Small intestine (tissue), 7 donors: ENCODE results near the gene COMMD10. TPM values are rescaled to one million over a fixed set of nuclear protein-coding genes. Genes with fewer than 3 reads are reported as not detected.

Source experiments
- DNase-seq, 2 donors: peaks; one replicate each; pipeline versions ENCODE4 v3.0.0 to v3.0.0-alpha.2; 2013
- FAIRE-seq: peaks from 2 replicates; lab custom pipeline; 2012; peaks lifted over from hg19 to GRCh38; lab: Jason Lieb, UNC
- H3K27ac ChIP-seq, 3 donors: one replicate each; pipeline ENCODE4 v1.5.1; 2013; ENCODE audit warnings: low read length in 2 of 3, mild to moderate bottlenecking in 2 of 3, control low read depth in 1 of 3, inconsistent platforms in 1 of 3, low read depth in 1 of 3, moderate library complexity in 1 of 3
- H3K27me3 ChIP-seq, 3 donors: one replicate each; pipeline ENCODE4 v1.6.1; 2013; ENCODE audit warnings: low read length in 3 of 3, inconsistent platforms in 1 of 3; ENCODE audit not compliant: control insufficient read depth in 3 of 3, insufficient read depth in 3 of 3
- H3K36me3 ChIP-seq, 3 donors: one replicate each; pipeline ENCODE4 v1.6.1; 2013; ENCODE audit warnings: low read length in 3 of 3, inconsistent platforms in 1 of 3, low read depth in 1 of 3, mild to moderate bottlenecking in 1 of 3, moderate library complexity in 1 of 3; ENCODE audit not compliant: control insufficient read depth in 3 of 3, insufficient read depth in 2 of 3
- H3K4me1 ChIP-seq, 3 donors: one replicate each; pipeline ENCODE4 v1.6.1; 2013; ENCODE audit warnings: low read length in 2 of 3, inconsistent platforms in 1 of 3, low read depth in 1 of 3, mild to moderate bottlenecking in 1 of 3, moderate library complexity in 1 of 3; ENCODE audit not compliant: control insufficient read depth in 3 of 3, insufficient read depth in 2 of 3
- H3K4me3 ChIP-seq, 3 donors: one replicate each; pipeline ENCODE4 v1.5.1; 2013; ENCODE audit warnings: low read length in 3 of 3, control low read depth in 1 of 3, inconsistent platforms in 1 of 3, low read depth in 1 of 3, mild to moderate bottlenecking in 1 of 3, moderate library complexity in 1 of 3
- H3K9me3 ChIP-seq, 2 donors: one replicate each; pipeline ENCODE4 v1.6.1; 2013; ENCODE audit warnings: low read depth in 1 of 2, low read length in 1 of 2; ENCODE audit not compliant: control insufficient read depth in 2 of 2, insufficient read depth in 1 of 2
- WGBS, 3 donors: extraction: QIAGEN DNeasy Blood & Tissue Kit; methylation state at CpG; one replicate each; pipeline ENCODE4 v1.1.7; 2013; 5-methylcytosine and 5-hydroxymethylcytosine counted together
- polyA plus RNA-seq, 4 donors: library from polyadenylated mRNA; stranded (reverse) in 3 of 4; unstranded in 1 of 4; fragments of 200-250 nt in 3 of 4; fragments of 120-200 nt in 1 of 4; gene quantifications; one replicate each; pipeline versions ENCODE4 v1.2.1 to v1.2.3, GENCODE V29; 2013
- donor health status: healthy with polysubstance abuse.
- donor health status: control.
- donor health status: control.
- donor health status: Bipolar disorder and iron deficiency.
- donor health status: healthy.

Gene COMMD10
- polyA plus RNA-seq, 4 donors = 19.7 to 70.3 (median 23.2) TPM

- Histone ChIP-seq H3K27ac (no peak overlapping the region), H3K27me3 (no peaks in the 10 kb centered on the region), H3K4me1 (no peaks in the 10 kb centered on the region), H3K9me3 (peaks cover 0 to 12% of the 10 kb centered on the region in 2 donors), H3K36me3 (no peaks in the 10 kb centered on the region), H3K4me3 (no peak overlapping the region)
- no peak for FAIRE-seq
- WGBS, 3 donors = 77 to 91% (median 89%) methylated on average over 5 of the region's 5 CpGs
- DNase-seq = no peak
Measured at GRCh38 chr5:116272281-116272941, 187.6 kb downstream of the COMMD10 start.

- Histone ChIP-seq H3K9me3 (peaks cover 0 to 12% of the 10 kb centered on the region in 2 donors), H3K27ac (no peak overlapping the region), H3K4me3 (no peak overlapping the region), H3K27me3 (no peaks in the 10 kb centered on the region), H3K36me3 (no peaks in the 10 kb centered on the region), H3K4me1 (no peaks in the 10 kb centered on the region)
- DNase-seq (no peak), FAIRE-seq (peak; percentile 61)
- WGBS, 3 donors = 27 to 32% (median 28%) methylated on average over 1 of the region's 1 CpG
Measured at GRCh38 chr5:116273448-116274242, 188.8 kb downstream of the COMMD10 start.

- FAIRE-seq (no peak), DNase-seq (no peak)
- no peaks in the 10 kb centered on the region for H3K4me1 ChIP-seq
- H3K27ac ChIP-seq = no peak overlapping the region
- no peak overlapping the region for H3K4me3 ChIP-seq
- peaks cover 0 to 12% of the 10 kb centered on the region in 2 donors for H3K9me3 ChIP-seq
- no peaks in the 10 kb centered on the region for H3K36me3 ChIP-seq
- no peaks in the 10 kb centered on the region for H3K27me3 ChIP-seq
- 88 to 100% (median 89%) methylated on average over 1 of the region's 1 CpG for WGBS, 3 donors
Measured at GRCh38 chr5:116274251-116274650, 189.4 kb downstream of the COMMD10 start.

- WGBS, 3 donors = 93 to 97% (median 96%) methylated on average over 3 of the region's 3 CpGs
- H3K27ac ChIP-seq = no peak overlapping the region
- no peak for FAIRE-seq
Measured at GRCh38 chr5:116275282-116275681, 190.5 kb downstream of the COMMD10 start.

DNA sequence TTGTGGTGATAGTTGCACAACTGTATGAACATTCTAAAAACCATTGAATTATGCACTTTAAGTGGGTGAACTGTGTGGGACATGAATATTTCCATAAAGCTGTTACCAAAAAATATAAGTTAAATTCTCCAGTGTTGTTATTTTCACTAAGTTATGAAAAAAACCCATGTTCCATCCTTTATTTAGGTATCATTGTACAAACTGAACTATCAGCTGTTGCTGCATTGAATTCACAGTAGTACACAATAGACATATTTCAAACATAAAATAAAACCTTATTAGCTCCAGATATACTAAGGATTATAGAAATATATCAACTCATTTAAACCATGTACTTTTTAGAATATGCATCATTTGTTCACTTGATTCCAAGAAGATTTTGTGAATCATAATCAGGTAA is 192.1 kb downstream of the COMMD10 start:
- H3K27ac ChIP-seq = no peak overlapping the region
- no peak for FAIRE-seq
- H3K4me1 ChIP-seq = no peaks in the 10 kb centered on the region
- H3K27me3 ChIP-seq = no peaks in the 10 kb centered on the region
- H3K36me3 ChIP-seq = no peaks in the 10 kb centered on the region
- no peak overlapping the region for H3K4me3 ChIP-seq
- DNase-seq = no peak
- peaks cover 0 to 8% of the 10 kb centered on the region in 2 donors for H3K9me3 ChIP-seq

More at GRCh38 chr5:116275282-116275681, 190.5 kb downstream of the COMMD10 start:
- Histone ChIP-seq H3K9me3 (peaks cover 0 to 12% of the 10 kb centered on the region in 2 donors), H3K4me1 (no peaks in the 10 kb centered on the region), H3K4me3 (no peak overlapping the region), H3K27me3 (no peaks in the 10 kb centered on the region), H3K36me3 (no peaks in the 10 kb centered on the region)
- no peak for DNase-seq

DNA sequence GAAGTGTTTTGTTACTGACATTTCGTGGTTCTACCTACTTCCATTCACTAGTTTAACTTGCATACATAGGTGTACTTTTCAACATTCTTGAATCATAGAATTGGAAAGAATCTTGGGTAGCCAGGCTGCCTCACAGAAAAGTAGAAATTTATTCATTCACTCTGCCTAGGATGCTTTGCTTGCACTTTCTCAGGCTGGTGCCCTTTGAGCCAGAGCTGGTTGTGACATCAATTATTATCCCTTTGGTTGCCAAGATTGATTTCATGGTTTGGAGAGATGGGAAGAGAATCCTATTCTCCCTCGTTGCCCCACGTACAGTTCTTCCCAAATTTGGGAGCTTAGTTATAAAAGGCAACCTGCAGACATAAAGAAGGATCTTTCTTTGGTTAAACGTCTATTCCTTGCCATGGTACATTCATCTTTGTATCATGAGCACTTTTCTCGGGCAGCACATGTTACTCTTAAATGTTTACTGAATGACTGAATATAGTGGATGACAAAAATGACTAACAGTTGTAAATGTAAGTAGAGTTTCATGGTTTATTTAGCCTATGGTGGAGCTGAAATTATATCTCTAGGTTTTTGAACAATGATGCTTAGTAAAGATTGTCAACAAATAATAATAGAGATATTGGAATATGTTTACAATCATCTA is 195.5 kb downstream of the COMMD10 start:
- Histone ChIP-seq H3K27ac (no peak overlapping the region), H3K27me3 (no peaks in the 10 kb centered on the region), H3K4me3 (no peak overlapping the region), H3K9me3 (peaks cover 0 to 8% of the 10 kb centered on the region in 2 donors), H3K4me1 (no peaks in the 10 kb centered on the region), H3K36me3 (no peaks in the 10 kb centered on the region)
- 82 to 94% (median 86%) methylated on average over 5 of the region's 5 CpGs for WGBS, 3 donors
- DNase-seq = peak in 1 of 2 donors; percentile 5
- no peak for FAIRE-seq

DNA sequence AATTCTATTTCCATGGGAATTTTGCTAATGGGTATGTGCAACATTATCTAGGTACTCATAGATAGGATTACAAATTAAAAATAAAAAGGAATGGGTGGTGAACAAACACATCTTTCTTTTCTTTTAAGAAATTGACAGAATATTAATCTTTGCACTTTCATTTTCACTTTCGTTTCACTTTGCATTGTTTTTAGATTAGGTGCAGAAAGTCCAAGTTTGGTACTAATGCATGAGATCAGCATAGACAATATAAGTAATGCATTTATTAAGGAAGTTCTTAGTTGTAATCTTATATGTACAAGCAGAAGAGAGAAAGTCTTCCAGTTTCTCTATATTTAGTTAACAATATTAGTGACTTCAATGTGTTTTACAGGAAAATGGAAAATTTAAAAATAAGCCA is 196.5 kb downstream of the COMMD10 start:
- no peaks in the 10 kb centered on the region for H3K36me3 ChIP-seq
- H3K27me3 ChIP-seq = no peaks in the 10 kb centered on the region
- H3K4me3 ChIP-seq = no peak overlapping the region
- peaks cover 0 to 4% of the 10 kb centered on the region in 2 donors for H3K9me3 ChIP-seq
- H3K4me1 ChIP-seq = no peaks in the 10 kb centered on the region
- no peak for FAIRE-seq
- WGBS, 3 donors = 3 to 25% (median 3%) methylated on average over 1 of the region's 1 CpG
- peak in 1 of 2 donors; percentile 18 for DNase-seq
- no peak overlapping the region for H3K27ac ChIP-seq

DNA sequence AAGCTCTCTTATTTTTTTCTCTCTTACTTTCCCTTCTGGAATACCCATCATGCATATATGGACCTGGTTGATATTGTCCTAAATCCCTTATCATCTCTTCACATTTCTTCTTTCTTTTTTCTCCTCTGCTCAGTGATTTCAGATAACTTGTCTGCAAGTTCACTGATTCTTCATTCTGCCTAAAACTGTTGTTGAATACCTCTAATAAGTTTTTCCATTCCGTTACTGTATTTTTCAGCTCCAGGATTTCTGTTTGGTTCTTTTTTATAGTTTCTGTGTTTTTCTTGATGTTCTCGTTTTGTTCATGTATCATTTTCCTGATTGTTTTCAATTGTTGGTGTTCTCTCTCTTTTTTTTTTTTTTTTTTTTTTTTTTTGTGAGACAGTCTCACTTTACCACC is 203.7 kb downstream of the COMMD10 start:
- no peak overlapping the region for H3K4me3 ChIP-seq
- H3K36me3 ChIP-seq = peaks cover 0 to 2% (median 0%) of the 10 kb centered on the region in 3 donors
- no peak overlapping the region for H3K27ac ChIP-seq
- H3K9me3 ChIP-seq = peaks cover 0 to 9% of the 10 kb centered on the region in 2 donors
- WGBS, 3 donors = 87 to 96% (median 92%) methylated on average over 2 of the region's 2 CpGs
- no peaks in the 10 kb centered on the region for H3K4me1 ChIP-seq
- no peaks in the 10 kb centered on the region for H3K27me3 ChIP-seq
- FAIRE-seq (no peak), DNase-seq (no peak)
